Measurements from ENCODE around the gene SLC16A3. TPM values are rescaled to one million over a fixed set of nuclear protein-coding genes. Genes with fewer than 3 reads are reported as not detected.

SLC16A3 gene
- total RNA-seq, 1 donor from 2014 or later, result 13.0 TPM

GRCh38 chr17:82275326-82275725 lies 46.5 kb downstream of the SLC16A3 start:
- H3K27ac ChIP-seq (ENCODE audit: low read depth, low read length), result no peak overlapping the region
- H3K36me3 ChIP-seq (ENCODE audit: control insufficient read depth in 3 of 3, insufficient read depth in 3 of 3, low read length in 3 of 3), result peaks cover 4 to 13% (median 7%) of the 10 kb centered on the region in 3 donors
- no peaks in the 10 kb centered on the region for H3K9me3 ChIP-seq (ENCODE audit: control insufficient read depth in 3 of 3, low read length in 3 of 3)
- H3K9ac ChIP-seq (ENCODE audit: low read depth in 1 of 3, low read length in 3 of 3), result no peak overlapping the region
- H3K4me3 ChIP-seq (ENCODE audit: low read length in 3 of 3), result no peak overlapping the region
- H3K4me1 ChIP-seq (ENCODE audit: control insufficient read depth in 3 of 3, insufficient read depth in 3 of 3, low read length in 3 of 3), result peaks cover 24 to 31% (median 29%) of the 10 kb centered on the region in 3 donors
- H3K27me3 ChIP-seq (ENCODE audit: control insufficient read depth in 3 of 3, insufficient read depth in 3 of 3, low read length in 3 of 3), result no peaks in the 10 kb centered on the region

- no peak overlapping the region for H3K27ac ChIP-seq (ENCODE audit: low read depth, low read length)
- H3K27me3 ChIP-seq (ENCODE audit: control insufficient read depth in 3 of 3, insufficient read depth in 3 of 3, low read length in 3 of 3), result peaks cover 0 to 8% (median 6%) of the 10 kb centered on the region in 3 donors
- H3K36me3 ChIP-seq (ENCODE audit: control insufficient read depth in 3 of 3, insufficient read depth in 3 of 3, low read length in 3 of 3), result peaks cover 0 to 5% (median 0%) of the 10 kb centered on the region in 3 donors
- H3K4me1 ChIP-seq (ENCODE audit: control insufficient read depth in 3 of 3, insufficient read depth in 3 of 3, low read length in 3 of 3), result peaks cover 12 to 22% (median 17%) of the 10 kb centered on the region in 3 donors
- H3K4me3 ChIP-seq (ENCODE audit: low read length in 3 of 3), result no peak overlapping the region
- H3K9ac ChIP-seq (ENCODE audit: low read depth in 1 of 3, low read length in 3 of 3), result no peak overlapping the region
- H3K9me3 ChIP-seq (ENCODE audit: control insufficient read depth in 3 of 3, low read length in 3 of 3), result no peaks in the 10 kb centered on the region
These were observed 48.1 kb downstream of the SLC16A3 start for GRCh38 chr17:82276938-82277337.

GRCh38 chr17:82277851-82278250 lies 49.0 kb downstream of the SLC16A3 start:
- no peak overlapping the region for H3K4me3 ChIP-seq (ENCODE audit: low read length in 3 of 3)
- H3K27me3 ChIP-seq (ENCODE audit: control insufficient read depth in 3 of 3, insufficient read depth in 3 of 3, low read length in 3 of 3), result peaks cover 0 to 8% (median 6%) of the 10 kb centered on the region in 3 donors
- H3K9me3 ChIP-seq (ENCODE audit: control insufficient read depth in 3 of 3, low read length in 3 of 3), result no peaks in the 10 kb centered on the region
- no peak overlapping the region for H3K27ac ChIP-seq (ENCODE audit: low read depth, low read length)
- peaks cover 0 to 5% (median 0%) of the 10 kb centered on the region in 3 donors for H3K36me3 ChIP-seq (ENCODE audit: control insufficient read depth in 3 of 3, insufficient read depth in 3 of 3, low read length in 3 of 3)
- no peak overlapping the region for H3K9ac ChIP-seq (ENCODE audit: low read depth in 1 of 3, low read length in 3 of 3)
- peaks cover 9 to 18% (median 10%) of the 10 kb centered on the region in 3 donors for H3K4me1 ChIP-seq (ENCODE audit: control insufficient read depth in 3 of 3, insufficient read depth in 3 of 3, low read length in 3 of 3)

- Histone ChIP-seq H3K4me3 (ENCODE audit: low read length in 3 of 3) (no peak overlapping the region), H3K27ac (ENCODE audit: low read depth, low read length) (no peak overlapping the region), H3K4me1 (ENCODE audit: control insufficient read depth in 3 of 3, insufficient read depth in 3 of 3, low read length in 3 of 3) (peaks cover 10 to 23% (median 13%) of the 10 kb centered on the region in 3 donors), H3K27me3 (ENCODE audit: control insufficient read depth in 3 of 3, insufficient read depth in 3 of 3, low read length in 3 of 3) (peaks cover 0 to 8% (median 6%) of the 10 kb centered on the region in 3 donors), H3K9ac (ENCODE audit: low read depth in 1 of 3, low read length in 3 of 3) (no peak overlapping the region), H3K36me3 (ENCODE audit: control insufficient read depth in 3 of 3, insufficient read depth in 3 of 3, low read length in 3 of 3) (peaks cover 0 to 5% (median 0%) of the 10 kb centered on the region in 3 donors), H3K9me3 (ENCODE audit: control insufficient read depth in 3 of 3, low read length in 3 of 3) (no peaks in the 10 kb centered on the region)
These were observed 49.5 kb downstream of the SLC16A3 start for GRCh38 chr17:82278308-82278707.

GRCh38 chr17:82278786-82279391 lies 50.0 kb downstream of the SLC16A3 start:
- H3K9me3 ChIP-seq (ENCODE audit: control insufficient read depth in 3 of 3, low read length in 3 of 3), result no peaks in the 10 kb centered on the region
- peaks cover 0 to 5% (median 0%) of the 10 kb centered on the region in 3 donors for H3K36me3 ChIP-seq (ENCODE audit: control insufficient read depth in 3 of 3, insufficient read depth in 3 of 3, low read length in 3 of 3)
- no peak overlapping the region for H3K4me3 ChIP-seq (ENCODE audit: low read length in 3 of 3)
- no peak overlapping the region for H3K9ac ChIP-seq (ENCODE audit: low read depth in 1 of 3, low read length in 3 of 3)
- peaks cover 0 to 8% (median 6%) of the 10 kb centered on the region in 3 donors for H3K27me3 ChIP-seq (ENCODE audit: control insufficient read depth in 3 of 3, insufficient read depth in 3 of 3, low read length in 3 of 3)
- H3K27ac ChIP-seq (ENCODE audit: low read depth, low read length), result no peak overlapping the region
- peaks cover 7 to 21% (median 12%) of the 10 kb centered on the region in 3 donors for H3K4me1 ChIP-seq (ENCODE audit: control insufficient read depth in 3 of 3, insufficient read depth in 3 of 3, low read length in 3 of 3)

- no peak overlapping the region for H3K4me3 ChIP-seq (ENCODE audit: low read length in 3 of 3)
- H3K27ac ChIP-seq (ENCODE audit: low read depth, low read length), result no peak overlapping the region
- H3K9ac ChIP-seq (ENCODE audit: low read depth in 1 of 3, low read length in 3 of 3), result no peak overlapping the region
- peaks cover 0 to 8% (median 6%) of the 10 kb centered on the region in 3 donors for H3K27me3 ChIP-seq (ENCODE audit: control insufficient read depth in 3 of 3, insufficient read depth in 3 of 3, low read length in 3 of 3)
- peaks cover 2 to 15% (median 6%) of the 10 kb centered on the region in 3 donors for H3K4me1 ChIP-seq (ENCODE audit: control insufficient read depth in 3 of 3, insufficient read depth in 3 of 3, low read length in 3 of 3)
- H3K9me3 ChIP-seq (ENCODE audit: control insufficient read depth in 3 of 3, low read length in 3 of 3), result no peaks in the 10 kb centered on the region
- H3K36me3 ChIP-seq (ENCODE audit: control insufficient read depth in 3 of 3, insufficient read depth in 3 of 3, low read length in 3 of 3), result peaks cover 0 to 5% (median 0%) of the 10 kb centered on the region in 3 donors
These were observed 51.7 kb downstream of the SLC16A3 start for GRCh38 chr17:82280537-82280936.

- Histone ChIP-seq H3K4me1 (ENCODE audit: control insufficient read depth in 3 of 3, insufficient read depth in 3 of 3, low read length in 3 of 3) (peaks cover 2 to 15% (median 6%) of the 10 kb centered on the region in 3 donors), H3K9me3 (ENCODE audit: control insufficient read depth in 3 of 3, low read length in 3 of 3) (no peaks in the 10 kb centered on the region), H3K27ac (ENCODE audit: low read depth, low read length) (no peak overlapping the region), H3K4me3 (ENCODE audit: low read length in 3 of 3) (no peak overlapping the region), H3K27me3 (ENCODE audit: control insufficient read depth in 3 of 3, insufficient read depth in 3 of 3, low read length in 3 of 3) (peaks cover 0 to 8% (median 6%) of the 10 kb centered on the region in 3 donors), H3K36me3 (ENCODE audit: control insufficient read depth in 3 of 3, insufficient read depth in 3 of 3, low read length in 3 of 3) (peaks cover 0 to 5% (median 0%) of the 10 kb centered on the region in 3 donors), H3K9ac (ENCODE audit: low read depth in 1 of 3, low read length in 3 of 3) (no peak overlapping the region)
These were observed 52.2 kb downstream of the SLC16A3 start for GRCh38 chr17:82281076-82281475.

GRCh38 chr17:82281502-82282238 lies 52.8 kb downstream of the SLC16A3 start:
- Histone ChIP-seq H3K4me1 (ENCODE audit: control insufficient read depth in 3 of 3, insufficient read depth in 3 of 3, low read length in 3 of 3) (peaks cover 2 to 15% (median 6%) of the 10 kb centered on the region in 3 donors), H3K9me3 (ENCODE audit: control insufficient read depth in 3 of 3, low read length in 3 of 3) (no peaks in the 10 kb centered on the region), H3K9ac (ENCODE audit: low read depth in 1 of 3, low read length in 3 of 3) (peak overlapping the region in 1 of 3 donors; percentile 16), H3K36me3 (ENCODE audit: control insufficient read depth in 3 of 3, insufficient read depth in 3 of 3, low read length in 3 of 3) (peaks cover 0 to 5% (median 0%) of the 10 kb centered on the region in 3 donors), H3K27ac (ENCODE audit: low read depth, low read length) (no peak overlapping the region), H3K4me3 (ENCODE audit: low read length in 3 of 3) (no peak overlapping the region), H3K27me3 (ENCODE audit: control insufficient read depth in 3 of 3, insufficient read depth in 3 of 3, low read length in 3 of 3) (peaks cover 0 to 8% (median 6%) of the 10 kb centered on the region in 3 donors)

- Histone ChIP-seq H3K9ac (ENCODE audit: low read depth in 1 of 3, low read length in 3 of 3) (peak overlapping the region in 1 of 3 donors; percentile 33), H3K27me3 (ENCODE audit: control insufficient read depth in 3 of 3, insufficient read depth in 3 of 3, low read length in 3 of 3) (peaks cover 0 to 8% (median 6%) of the 10 kb centered on the region in 3 donors), H3K9me3 (ENCODE audit: control insufficient read depth in 3 of 3, low read length in 3 of 3) (no peaks in the 10 kb centered on the region), H3K4me3 (ENCODE audit: low read length in 3 of 3) (no peak overlapping the region), H3K4me1 (ENCODE audit: control insufficient read depth in 3 of 3, insufficient read depth in 3 of 3, low read length in 3 of 3) (peaks cover 2 to 16% (median 11%) of the 10 kb centered on the region in 3 donors), H3K36me3 (ENCODE audit: control insufficient read depth in 3 of 3, insufficient read depth in 3 of 3, low read length in 3 of 3) (peaks cover 0 to 5% (median 0%) of the 10 kb centered on the region in 3 donors), H3K27ac (ENCODE audit: low read depth, low read length) (no peak overlapping the region)
These were observed 53.7 kb downstream of the SLC16A3 start for GRCh38 chr17:82282239-82283207.

All from skeletal muscle tissue (tissue), 4 donors.